K562 (cell line): Measurements from ENCODE around the gene MAP3K2. TPM values are rescaled to one million over a fixed set of nuclear protein-coding genes. Genes with fewer than 3 reads are reported as not detected.

Experiments
- ATAC-seq: fragments of 200-7000 bp; cut with Tn5 transposase; 3 replicates; pipeline ENCODE4 v1.9.1; 2020; ENCODE audit warnings: moderate library complexity
- BruUV-seq: library from RNA; stranded (reverse); fragments of 400-500 nt; replicated peaks from 2 replicates; lab custom pipeline; 2021; lab: Mats Ljungman, UMichigan
- CTCF ChIA-PET: fragments of 300-600 bp; formaldehyde crosslinking; extraction: SDS; loops from one replicate; lab custom pipeline; 2021; ENCODE audit warnings: low intra/inter-chr PET ratio; lab: Yijun Ruan, JAX
- POLR2A ChIA-PET: fragments of 300-600, 350-650 bp; sonication (Branson Sonifier 250); formaldehyde crosslinking; extraction: SDS; loops from one replicate; lab custom pipeline; 2021; ENCODE audit warnings: antibody characterized with exemption, inconsistent platforms; lab: Yijun Ruan, JAX
- DNase-seq, 4 experiments: peaks; one replicate each; pipeline versions ENCODE4 v3.0.0 to v3.0.0-alpha.2; 2011 to 2018; ENCODE audit warnings: low spot score in 3 of 4, mixed read lengths in 3 of 4; ENCODE audit errors: extremely low read depth in 1 of 4
- FAIRE-seq: peaks from 2 replicates; lab custom pipeline; 2011; peaks lifted over from hg19 to GRCh38; lab: Jason Lieb, UNC
- H2AFZ ChIP-seq: 2 replicates; pipeline ENCODE4 v1.6.0; 2011; ENCODE audit warnings: low read depth, low read length, control low read depth, inconsistent platforms
- H3K27ac ChIP-seq: fragments of 200-600 bp; 3 replicates; pipeline ENCODE4 v1.8.0; 2011; ENCODE audit warnings: low read depth, mild to moderate bottlenecking, control low read depth, inconsistent platforms, low read length, moderate library complexity, mixed read lengths; ENCODE audit errors: extremely low read depth
- H3K27me3 ChIP-seq, 2 experiments: fragments of 300-600 bp in 1 of 2; 2 replicates in 1 of 2; 3 replicates in 1 of 2; pipeline versions ENCODE4 v1.6.0 to v1.8.0; 2011; ENCODE audit warnings: inconsistent platforms in 2 of 2, low read length in 2 of 2, mild to moderate bottlenecking in 1 of 2, mixed read lengths in 1 of 2, moderate library complexity in 1 of 2; ENCODE audit not compliant: control insufficient read depth in 2 of 2, insufficient read depth in 2 of 2
- H3K36me3 ChIP-seq: fragments of 300-600 bp; 3 replicates; pipeline ENCODE4 v1.8.0; 2011; ENCODE audit warnings: mild to moderate bottlenecking, low read length, inconsistent platforms; ENCODE audit not compliant: control insufficient read depth, insufficient read depth
- H3K4me1 ChIP-seq, 2 experiments: fragments of 200-600 bp in 1 of 2; replicated peaks in 1 of 2; 2 replicates in 1 of 2; 3 replicates in 1 of 2; pipeline versions ENCODE4 v1.5.1 to v1.8.0; 2011; ENCODE audit warnings: inconsistent platforms in 2 of 2, low read length in 2 of 2, mild to moderate bottlenecking in 1 of 2, mixed read lengths in 1 of 2, moderate library complexity in 1 of 2; ENCODE audit not compliant: control insufficient read depth in 2 of 2, insufficient read depth in 2 of 2
- H3K4me2 ChIP-seq: 2 replicates; pipeline ENCODE4 v1.6.1; 2011; ENCODE audit warnings: low read length, control low read depth, inconsistent platforms, mixed read lengths; ENCODE audit not compliant: insufficient read depth
- H3K4me3 ChIP-seq: fragments of 200-600 bp; sonication (generic), shearing (Covaris generic); 2 replicates; pipeline ENCODE4 v1.5.1; 2016; ENCODE audit warnings: control low read depth, inconsistent platforms
- H3K79me2 ChIP-seq: fragments of 200-600 bp; 3 replicates; pipeline ENCODE4 v1.8.0; 2011; ENCODE audit warnings: low read length, inconsistent platforms; ENCODE audit not compliant: control insufficient read depth, insufficient read depth
- H3K9ac ChIP-seq, 2 experiments: 2 replicates each; pipeline versions ENCODE4 v1.6.0 to v1.6.1; 2011; ENCODE audit warnings: low read depth in 2 of 2, low read length in 2 of 2, control low read depth in 1 of 2, inconsistent platforms in 1 of 2, mild to moderate bottlenecking in 1 of 2, mixed read lengths in 1 of 2; ENCODE audit not compliant: insufficient read depth in 1 of 2
- H3K9me1 ChIP-seq: one replicate; pipeline ENCODE4 v1.6.0; 2011; ENCODE audit warnings: inconsistent platforms, mild to moderate bottlenecking, low read length, moderate library complexity; ENCODE audit not compliant: control insufficient read depth, insufficient read depth
- H3K9me3 ChIP-seq: replicated peaks from 2 replicates; pipeline ENCODE4 v1.5.1; 2011; ENCODE audit warnings: low read depth, low read length, inconsistent platforms; ENCODE audit not compliant: control insufficient read depth, insufficient read depth
- H4K20me1 ChIP-seq: replicated peaks from 2 replicates; pipeline ENCODE4 v1.6.1; 2011; ENCODE audit warnings: low read length, inconsistent platforms, mixed read lengths; ENCODE audit not compliant: control insufficient read depth, insufficient read depth
- NFE2 ChIP-seq: IDR thresholded peaks from 2 replicates; pipeline ENCODE4 v1.6.1; 2014; ENCODE audit warnings: antibody characterized with exemption, low read depth
- POU5F1 ChIP-seq: fragments of 150-350 bp; IDR thresholded peaks from 2 replicates; pipeline ENCODE4 v1.6.1; 2014; ENCODE audit warnings: borderline replicate concordance, low read length, low read depth, mild to moderate bottlenecking; ENCODE audit not compliant: partially characterized antibody
- SMAD2 ChIP-seq: fragments of 150-350 bp; IDR thresholded peaks from 2 replicates; pipeline ENCODE4 v1.6.1; 2014; ENCODE audit warnings: low read depth, mild to moderate bottlenecking, low read length
- ZNF143 ChIP-seq: sonication (generic); formaldehyde crosslinking; IDR thresholded peaks from 2 replicates; pipeline ENCODE4 v1.9.0; 2022; ENCODE audit warnings: mild to moderate bottlenecking, missing genetic modification reagents
- ZNF263 ChIP-seq: sonication (generic); formaldehyde crosslinking; IDR thresholded peaks from 2 replicates; pipeline ENCODE4 v1.8.0; 2022; ENCODE audit warnings: mild to moderate bottlenecking, missing genetic modification reagents, borderline replicate concordance
- ZNF347 ChIP-seq: fragments of 450-650 bp; formaldehyde crosslinking; IDR thresholded peaks from 2 replicates; pipeline ENCODE4 v1.4.0; 2020; ENCODE audit warnings: low read depth, mild to moderate bottlenecking, moderate library complexity
- WGBS: fragments of 100-300 bp; shearing (Covaris generic); methylation state at CpG from one replicate; pipeline ENCODE4 v1.1.6; 2016; ENCODE audit warnings: low coverage, mixed read lengths; ENCODE audit not compliant: insufficient coverage; ENCODE audit errors: missing lambda C conversion rate; 5-methylcytosine and 5-hydroxymethylcytosine counted together
- in situ Hi-C: fragments of 300-500 bp; cut with MboI; formaldehyde crosslinking; loops from 4 replicates; pipeline ENCODE4 v1.15.0; 2018; ENCODE audit warnings: inconsistent platforms, mixed read lengths
- intact Hi-C: fragments of 100-400 bp; cut with micrococcal nuclease; formaldehyde crosslinking; loops from 2 replicates; pipeline ENCODE4 v1.14.2; 2022
- polyA plus RNA-seq, 8 experiments: library from polyadenylated mRNA; depleted of rRNA in 4 of 8; stranded (reverse) in 5 of 8; unstranded in 3 of 8; fragments of >200 nt; fragmentation: Nextera tagmentation in 2 of 8; fragmentation: Illumina TruSeq in 1 of 8; extraction: Ambion mirVana in 2 of 8; extraction: Trizol in 1 of 8; gene quantifications; 2 replicates each; pipeline versions ENCODE4 v1.2.1 to v1.2.3, GENCODE V29; 2011 to 2014; ENCODE audit warnings: inconsistent platforms in 1 of 8, missing spikeins in 1 of 8
- total RNA-seq, 7 experiments: library from RNA; depleted of rRNA in 6 of 7; stranded (reverse); fragments of >200 nt in 6 of 7; fragmentation: Illumina TruSeq in 2 of 7; extraction: Trizol in 2 of 7; gene quantifications; 2 replicates each; pipeline versions ENCODE4 v1.2.1 to v1.2.3, GENCODE V29; 2011 to 2021; ENCODE audit warnings: low replicate concordance in 1 of 7
- TF ChIP-seq, protein P1 (sequence below): sonication (generic); formaldehyde crosslinking; IDR thresholded peaks from 2 replicates; pipeline ENCODE4 v1.8.0; 2022; ENCODE audit warnings: mild to moderate bottlenecking, missing genetic modification reagents
- TF ChIP-seq, protein P2 (sequence below): fragments of 250-450 bp; sonication (Bioruptor Pico); IDR thresholded peaks from 2 replicates; pipeline ENCODE4 v1.4.0; 2020; ENCODE audit warnings: mild to moderate bottlenecking, moderate library complexity, borderline replicate concordance
- TF ChIP-seq, protein P3 (sequence below), 2 experiments: fragments of 450-650 bp in 1 of 2; IDR thresholded peaks; 2 replicates each; pipeline ENCODE4 v1.6.1; 2011 to 2017; ENCODE audit warnings: low read depth in 2 of 2, antibody characterized with exemption in 1 of 2, borderline replicate concordance in 1 of 2, low read length in 1 of 2, mild to moderate bottlenecking in 1 of 2, mixed read lengths in 1 of 2; ENCODE audit not compliant: control insufficient read depth in 1 of 2
- TF ChIP-seq, protein P4 (sequence below), 2 experiments: fragments of 200-800 bp in 1 of 2; sonication (Bioruptor generic) in 1 of 2; sonication (generic) in 1 of 2; formaldehyde crosslinking in 1 of 2; IDR thresholded peaks in 1 of 2; conservative IDR thresholded peaks in 1 of 2; 2 replicates each; pipeline versions ENCODE4 v1.5.0 to v1.6.1; 2016 to 2020; ENCODE audit warnings: missing compliant biosample characterization in 1 of 2, missing genetic modification characterization in 1 of 2, missing genetic modification reagents in 1 of 2

Gene MAP3K2
- total and polyA plus RNA-seq, 9 of the 15 experiments (the other 6 are each of a cell fraction or from before 2014, with no cell fraction given), result 1.2 to 14.2 (median 5.7) TPM

DNA sequence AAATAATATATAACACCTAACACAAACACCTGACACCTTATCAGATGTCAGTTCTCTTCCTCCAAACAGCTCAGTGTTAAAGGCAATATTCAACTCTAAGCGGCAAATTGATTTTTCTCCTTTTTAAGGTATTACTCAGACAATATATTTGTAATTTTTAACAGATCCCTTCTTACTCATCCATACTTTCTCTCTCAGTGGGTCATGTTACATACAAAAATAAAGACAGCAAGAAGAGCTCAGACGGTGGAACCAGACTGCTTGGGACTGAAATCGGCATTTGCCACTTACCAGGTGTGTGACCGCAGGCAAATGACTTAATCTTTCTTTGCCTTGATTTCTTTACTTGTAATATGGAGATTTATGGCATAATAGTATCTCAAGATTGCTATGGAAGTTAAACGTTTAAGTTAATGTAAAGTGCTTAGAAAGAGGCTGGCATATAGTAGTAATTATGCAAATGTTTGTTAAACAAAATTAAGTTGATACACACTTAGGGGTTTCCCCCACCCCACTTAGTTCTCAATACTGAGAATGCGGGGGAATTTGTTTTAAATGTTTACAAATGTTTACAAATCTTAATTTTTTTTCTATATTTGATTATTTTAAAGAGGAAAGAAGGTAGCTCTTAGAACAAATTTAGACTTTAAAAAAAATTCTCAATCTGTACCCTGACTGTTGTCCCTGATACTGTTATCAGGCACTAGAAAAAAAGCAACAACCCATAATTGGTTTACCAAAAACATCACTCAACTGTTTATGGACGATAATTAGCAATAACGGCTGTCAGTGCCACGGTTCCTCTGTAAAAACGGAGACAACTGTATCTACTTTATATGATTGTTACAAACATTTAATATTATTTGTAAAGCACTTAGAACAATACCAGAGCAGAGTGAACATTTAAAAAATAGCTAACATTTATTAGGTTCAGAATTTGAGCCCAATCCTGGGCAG lies 25.6 kb downstream of the MAP3K2 start:
- no peak for ATAC-seq
- in situ Hi-C loops (no loop called here), intact Hi-C loops (loop anchor here (2.0 kb wide), 1 partner anchor 17 kb away; no protein-coding TSS in a partner anchor)
- CTCF ChIA-PET, result no interaction called here
- Histone ChIP-seq H3K36me3 (no peaks in the 10 kb centered on the region), H4K20me1 (peaks cover 9% of the 10 kb centered on the region), H3K27ac (no peak overlapping the region), H3K27me3 (no peaks in the 10 kb centered on the region), H3K4me3 (no peak overlapping the region), H3K4me1 (no peaks in the 10 kb centered on the region), H3K9me1 (no peaks in the 10 kb centered on the region), H3K9ac (no peak overlapping the region), H3K4me2 (no peak overlapping the region), H3K79me2 (peaks cover 38% of the 10 kb centered on the region), H3K9me3 (no peaks in the 10 kb centered on the region), H2AFZ (no peak overlapping the region)
- 52% methylated on average over 10 of the region's 10 CpGs for WGBS
- POLR2A ChIA-PET, result no interaction called here
- FAIRE-seq, result no peak
- DNase-seq, result no peak
- TF ChIP-seq, protein P1, sequence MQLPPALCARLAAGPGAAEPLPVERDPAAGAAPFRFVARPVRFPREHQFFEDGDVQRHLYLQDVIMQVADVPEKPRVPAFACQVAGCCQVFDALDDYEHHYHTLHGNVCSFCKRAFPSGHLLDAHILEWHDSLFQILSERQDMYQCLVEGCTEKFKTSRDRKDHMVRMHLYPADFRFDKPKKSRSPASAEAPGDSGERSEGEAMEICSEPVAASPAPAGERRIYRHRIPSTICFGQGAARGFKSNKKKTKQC (CRISPR knock-in tag), result no peak
- TF ChIP-seq ZNF347 (CRISPR knock-in tag) (no peak), ZNF263 (CRISPR knock-in tag) (no peak), NFE2 (no peak), SMAD2 (no peak), ZNF143 (CRISPR knock-in tag) (no peak), POU5F1 (no peak)
- TF ChIP-seq, protein P2, sequence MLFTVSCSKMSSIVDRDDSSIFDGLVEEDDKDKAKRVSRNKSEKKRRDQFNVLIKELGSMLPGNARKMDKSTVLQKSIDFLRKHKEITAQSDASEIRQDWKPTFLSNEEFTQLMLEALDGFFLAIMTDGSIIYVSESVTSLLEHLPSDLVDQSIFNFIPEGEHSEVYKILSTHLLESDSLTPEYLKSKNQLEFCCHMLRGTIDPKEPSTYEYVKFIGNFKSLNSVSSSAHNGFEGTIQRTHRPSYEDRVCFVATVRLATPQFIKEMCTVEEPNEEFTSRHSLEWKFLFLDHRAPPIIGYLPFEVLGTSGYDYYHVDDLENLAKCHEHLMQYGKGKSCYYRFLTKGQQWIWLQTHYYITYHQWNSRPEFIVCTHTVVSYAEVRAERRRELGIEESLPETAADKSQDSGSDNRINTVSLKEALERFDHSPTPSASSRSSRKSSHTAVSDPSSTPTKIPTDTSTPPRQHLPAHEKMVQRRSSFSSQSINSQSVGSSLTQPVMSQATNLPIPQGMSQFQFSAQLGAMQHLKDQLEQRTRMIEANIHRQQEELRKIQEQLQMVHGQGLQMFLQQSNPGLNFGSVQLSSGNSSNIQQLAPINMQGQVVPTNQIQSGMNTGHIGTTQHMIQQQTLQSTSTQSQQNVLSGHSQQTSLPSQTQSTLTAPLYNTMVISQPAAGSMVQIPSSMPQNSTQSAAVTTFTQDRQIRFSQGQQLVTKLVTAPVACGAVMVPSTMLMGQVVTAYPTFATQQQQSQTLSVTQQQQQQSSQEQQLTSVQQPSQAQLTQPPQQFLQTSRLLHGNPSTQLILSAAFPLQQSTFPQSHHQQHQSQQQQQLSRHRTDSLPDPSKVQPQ, result no peak
- TF ChIP-seq, protein P3, sequence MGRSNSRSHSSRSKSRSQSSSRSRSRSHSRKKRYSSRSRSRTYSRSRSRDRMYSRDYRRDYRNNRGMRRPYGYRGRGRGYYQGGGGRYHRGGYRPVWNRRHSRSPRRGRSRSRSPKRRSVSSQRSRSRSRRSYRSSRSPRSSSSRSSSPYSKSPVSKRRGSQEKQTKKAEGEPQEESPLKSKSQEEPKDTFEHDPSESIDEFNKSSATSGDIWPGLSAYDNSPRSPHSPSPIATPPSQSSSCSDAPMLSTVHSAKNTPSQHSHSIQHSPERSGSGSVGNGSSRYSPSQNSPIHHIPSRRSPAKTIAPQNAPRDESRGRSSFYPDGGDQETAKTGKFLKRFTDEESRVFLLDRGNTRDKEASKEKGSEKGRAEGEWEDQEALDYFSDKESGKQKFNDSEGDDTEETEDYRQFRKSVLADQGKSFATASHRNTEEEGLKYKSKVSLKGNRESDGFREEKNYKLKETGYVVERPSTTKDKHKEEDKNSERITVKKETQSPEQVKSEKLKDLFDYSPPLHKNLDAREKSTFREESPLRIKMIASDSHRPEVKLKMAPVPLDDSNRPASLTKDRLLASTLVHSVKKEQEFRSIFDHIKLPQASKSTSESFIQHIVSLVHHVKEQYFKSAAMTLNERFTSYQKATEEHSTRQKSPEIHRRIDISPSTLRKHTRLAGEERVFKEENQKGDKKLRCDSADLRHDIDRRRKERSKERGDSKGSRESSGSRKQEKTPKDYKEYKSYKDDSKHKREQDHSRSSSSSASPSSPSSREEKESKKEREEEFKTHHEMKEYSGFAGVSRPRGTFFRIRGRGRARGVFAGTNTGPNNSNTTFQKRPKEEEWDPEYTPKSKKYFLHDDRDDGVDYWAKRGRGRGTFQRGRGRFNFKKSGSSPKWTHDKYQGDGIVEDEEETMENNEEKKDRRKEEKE (IDR thresholded peaks at IDR 0.05; ENCODE audit: borderline replicate concordance in 1 of 2, control insufficient read depth in 1 of 2, low read depth in 2 of 2, low read length in 1 of 2), result no peak
- TF ChIP-seq, protein P4, sequence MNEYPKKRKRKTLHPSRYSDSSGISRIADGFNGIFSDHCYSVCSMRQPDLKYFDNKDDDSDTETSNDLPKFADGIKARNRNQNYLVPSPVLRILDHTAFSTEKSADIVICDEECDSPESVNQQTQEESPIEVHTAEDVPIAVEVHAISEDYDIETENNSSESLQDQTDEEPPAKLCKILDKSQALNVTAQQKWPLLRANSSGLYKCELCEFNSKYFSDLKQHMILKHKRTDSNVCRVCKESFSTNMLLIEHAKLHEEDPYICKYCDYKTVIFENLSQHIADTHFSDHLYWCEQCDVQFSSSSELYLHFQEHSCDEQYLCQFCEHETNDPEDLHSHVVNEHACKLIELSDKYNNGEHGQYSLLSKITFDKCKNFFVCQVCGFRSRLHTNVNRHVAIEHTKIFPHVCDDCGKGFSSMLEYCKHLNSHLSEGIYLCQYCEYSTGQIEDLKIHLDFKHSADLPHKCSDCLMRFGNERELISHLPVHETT (CRISPR knock-in tag; conservative IDR thresholded peaks at IDR 0.05 in 1 of 2, IDR thresholded peaks at IDR 0.05 in 1 of 2), result no peak
- BruUV-seq, result no TSS peak
